LoVo (cell line): ENCODE results near the gene MOCS1.

Experiments used
- DNase-seq: peaks from one replicate; pipeline ENCODE4 v3.0.0-alpha.2; 2016; ENCODE audit warnings: low spot score

The MOCS1 gene

DNA sequence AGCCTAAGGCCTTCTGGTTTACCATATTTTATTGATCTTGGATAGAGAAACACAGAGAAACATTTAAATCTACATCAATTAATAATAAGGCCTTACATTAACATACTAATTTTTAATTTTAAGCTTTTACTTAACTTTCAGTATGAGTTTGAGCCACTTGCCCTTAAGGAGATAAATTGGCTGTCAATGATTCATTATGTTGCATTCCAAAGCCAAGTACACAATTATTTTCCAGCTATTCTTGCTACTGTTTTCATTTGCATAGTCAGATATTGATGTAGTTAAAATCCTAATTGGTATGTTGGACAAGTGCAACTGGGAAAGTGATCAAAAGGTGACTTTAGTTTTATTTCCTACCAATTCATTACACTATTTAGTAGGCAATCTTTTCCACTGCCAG is 58.2 kb downstream of the MOCS1 start:
- no peak for DNase-seq

DNA sequence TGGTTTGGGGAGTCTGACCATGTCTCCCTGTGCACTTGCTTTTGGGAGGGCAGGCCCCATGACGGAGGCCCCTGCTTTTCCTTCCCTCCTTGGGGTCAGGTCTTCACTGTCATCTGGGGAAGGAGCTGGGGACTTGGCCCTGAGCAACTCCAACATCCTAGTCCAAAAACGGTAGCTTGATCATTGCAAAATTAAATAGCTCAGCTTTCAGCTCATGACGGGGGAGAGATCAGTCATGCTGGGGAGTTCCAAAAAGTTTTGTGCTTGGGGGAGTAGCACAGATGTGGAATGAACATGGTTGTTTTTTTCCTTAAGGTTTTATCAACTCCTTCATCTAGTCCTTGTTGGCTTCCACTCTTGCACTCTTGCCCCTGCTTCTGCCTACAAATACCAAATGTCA is 60.8 kb downstream of the MOCS1 start:
- DNase-seq: no peak

DNA sequence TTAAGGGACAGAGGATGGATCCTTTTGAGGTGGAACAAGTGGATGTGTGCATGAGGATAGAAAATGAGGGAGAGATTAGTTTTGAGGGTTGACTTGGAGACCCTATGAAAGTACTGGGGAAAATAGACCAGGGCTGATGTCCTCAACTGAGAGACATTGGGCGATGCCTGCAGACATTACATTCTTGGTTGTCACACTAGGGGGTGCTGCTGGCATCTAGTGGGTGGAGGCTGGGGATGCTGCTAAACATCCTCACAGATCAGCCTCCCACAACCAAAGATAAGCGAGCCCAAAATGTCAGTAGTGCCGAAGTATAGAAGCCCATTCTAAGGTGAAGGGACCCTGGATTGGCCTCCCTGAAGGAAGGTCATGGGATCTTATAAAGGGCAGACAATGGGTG is 63.3 kb downstream of the MOCS1 start:
- no peak for DNase-seq

DNA sequence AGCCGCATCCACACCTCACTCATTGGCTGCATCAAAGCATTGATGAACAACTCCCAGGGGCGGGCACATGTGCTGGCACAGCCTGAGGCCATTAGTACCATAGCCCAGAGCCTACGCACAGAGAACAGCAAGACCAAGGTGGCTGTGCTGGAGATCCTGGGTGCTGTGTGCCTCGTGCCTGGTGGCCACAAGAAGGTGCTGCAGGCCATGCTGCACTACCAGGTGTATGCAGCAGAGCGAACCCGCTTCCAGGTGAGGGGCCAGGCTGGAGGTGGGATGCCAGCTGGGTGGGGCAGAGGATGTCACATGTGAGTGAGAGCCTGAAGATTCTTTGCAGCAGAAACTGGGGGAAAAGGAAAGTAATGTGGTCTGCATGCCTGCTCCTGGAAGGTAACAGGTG is 66.7 kb downstream of the MOCS1 start:
- no peak for DNase-seq

DNA sequence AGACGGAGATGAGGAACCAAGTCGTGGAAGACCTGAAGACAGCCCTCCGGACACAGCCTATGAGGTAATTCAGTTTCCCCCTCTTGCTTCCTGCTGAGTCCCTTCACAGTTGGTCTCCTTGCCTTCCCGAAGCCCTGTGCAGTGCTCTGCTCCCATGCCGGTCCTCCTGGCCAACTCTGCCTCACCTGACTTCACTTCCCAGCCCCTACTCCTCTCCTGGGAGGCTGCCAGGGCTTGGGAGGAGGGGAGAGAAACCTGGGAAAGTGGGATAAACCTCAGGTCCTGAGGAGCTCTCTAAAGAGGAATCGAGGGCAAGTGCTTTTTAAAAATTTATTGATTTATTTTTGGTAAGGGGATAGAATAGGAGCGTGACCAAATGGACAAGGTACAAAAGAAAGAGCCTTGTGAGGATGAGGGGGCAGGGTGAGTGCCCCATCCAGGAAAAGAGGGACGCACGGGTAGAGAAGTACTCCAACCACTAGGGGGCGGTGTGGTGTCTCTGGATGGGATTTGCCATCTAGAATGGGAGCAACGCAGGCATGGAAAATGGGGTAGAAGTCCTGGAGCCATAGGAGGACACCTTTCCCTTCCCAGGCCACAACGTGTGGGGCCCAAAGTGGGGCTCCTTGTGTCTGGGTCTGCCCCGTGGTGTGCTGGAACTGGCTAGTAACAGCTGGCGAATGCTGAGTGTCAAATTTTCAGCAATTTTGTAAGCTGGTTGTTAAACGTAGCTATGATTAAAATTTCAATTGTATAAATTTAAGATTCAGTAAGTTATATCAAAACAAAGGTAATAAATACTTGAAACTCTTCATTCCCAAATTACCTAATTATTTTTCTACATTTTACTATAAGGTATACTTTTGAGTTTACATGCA is 69.0 kb downstream of the MOCS1 start:
- DNase-seq: peak; percentile 18

DNA sequence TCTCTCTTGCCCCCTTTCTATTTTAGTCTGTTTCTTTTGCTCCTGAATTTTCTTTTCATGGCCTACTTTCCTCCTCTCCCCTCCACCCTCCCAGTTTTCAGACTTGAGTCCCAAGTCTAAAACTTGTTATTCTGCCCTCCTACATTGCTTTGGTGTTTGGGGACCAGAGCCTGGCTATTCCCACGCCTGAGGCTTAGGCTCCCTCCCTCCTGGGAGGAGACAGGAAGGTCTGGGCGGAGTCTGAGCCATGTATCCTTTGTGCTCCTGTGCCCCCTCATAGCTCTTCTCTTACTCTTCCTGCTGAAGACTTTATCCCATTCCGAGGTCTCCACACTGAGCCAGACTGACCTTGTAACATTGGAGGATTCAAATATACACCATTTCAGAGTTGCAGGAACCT is 72.6 kb downstream of the MOCS1 start:
- DNase-seq: no peak

DNA sequence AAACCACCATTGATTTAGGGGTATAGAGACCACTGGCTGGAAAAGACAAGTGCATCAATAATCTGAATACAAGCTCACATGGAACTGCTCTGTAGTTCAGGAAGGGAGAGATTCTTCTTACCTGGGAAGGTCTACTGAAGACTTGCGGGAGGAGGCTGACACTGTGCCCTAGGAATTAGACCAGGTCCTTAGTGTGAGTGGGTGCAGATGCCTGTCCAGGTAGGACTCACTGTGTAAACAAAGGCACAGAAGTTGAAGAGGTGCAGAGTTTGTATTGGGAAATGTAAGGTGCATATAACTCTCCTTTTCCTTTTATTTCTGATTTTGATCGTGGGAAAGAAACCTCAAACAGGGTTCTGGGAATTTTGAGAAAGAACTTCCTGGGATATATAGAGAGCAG is 75.2 kb downstream of the MOCS1 start:
- no peak for DNase-seq

DNA sequence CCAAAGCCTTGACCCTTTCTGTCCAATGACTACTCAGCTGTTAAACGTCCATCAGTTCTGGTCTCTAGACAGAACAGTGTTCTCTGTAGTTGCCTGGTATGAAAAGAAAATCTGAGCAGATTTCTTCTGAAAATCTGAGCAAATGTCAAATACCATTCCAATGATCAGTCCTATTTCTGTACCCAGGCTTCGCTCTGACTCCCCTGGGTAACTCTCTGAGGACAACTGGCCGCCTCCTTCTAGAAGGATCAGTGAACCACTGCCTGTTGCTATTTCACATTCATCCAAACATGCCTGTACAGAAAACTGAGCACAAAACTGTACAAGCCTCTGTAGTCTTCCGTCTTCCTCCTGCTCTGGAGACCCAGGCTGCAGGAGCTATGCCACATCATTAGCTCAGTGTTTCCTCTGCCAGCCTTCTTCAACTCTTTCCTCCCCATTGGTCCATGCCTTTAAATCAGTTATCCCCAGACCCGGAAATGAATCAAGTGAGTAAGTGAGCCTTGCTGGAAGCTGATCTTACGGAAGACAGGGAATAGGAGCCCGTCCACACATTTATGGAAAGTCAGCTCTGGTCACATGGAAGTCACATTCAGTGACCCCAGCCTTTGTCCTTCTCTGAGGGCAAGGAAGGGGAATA is 78.8 kb downstream of the MOCS1 start:
- no peak for DNase-seq
